GM13976 (cell line): ENCODE data around the gene TNS3.
"Not testable (repeated sequence)": the region's sequence is repeated elsewhere in the genome, so short reads cannot be mapped to it uniquely, and the experiment has no call there.

Experiments
- DNase-seq: peaks from one replicate; pipeline ENCODE4 v3.0.0; 2012; ENCODE audit warnings: low spot score
- CTCF ChIP-seq: IDR thresholded peaks from 2 replicates; pipeline ENCODE4 v1.5.1; 2012; ENCODE audit warnings: borderline replicate concordance, mild to moderate bottlenecking; ENCODE audit not compliant: insufficient read depth; ENCODE audit errors: extremely low read depth, missing control alignments, control extremely low read depth
- in situ Hi-C: fragments of 300-500 bp; cut with MboI; formaldehyde crosslinking; loops from one replicate; pipeline ENCODE4 v1.12.0; 2022; ENCODE audit warnings: low sequenced_read_pairs, mixed read lengths, inconsistent platforms; ENCODE audit not compliant: unreplicated experiment

Gene TNS3

DNA sequence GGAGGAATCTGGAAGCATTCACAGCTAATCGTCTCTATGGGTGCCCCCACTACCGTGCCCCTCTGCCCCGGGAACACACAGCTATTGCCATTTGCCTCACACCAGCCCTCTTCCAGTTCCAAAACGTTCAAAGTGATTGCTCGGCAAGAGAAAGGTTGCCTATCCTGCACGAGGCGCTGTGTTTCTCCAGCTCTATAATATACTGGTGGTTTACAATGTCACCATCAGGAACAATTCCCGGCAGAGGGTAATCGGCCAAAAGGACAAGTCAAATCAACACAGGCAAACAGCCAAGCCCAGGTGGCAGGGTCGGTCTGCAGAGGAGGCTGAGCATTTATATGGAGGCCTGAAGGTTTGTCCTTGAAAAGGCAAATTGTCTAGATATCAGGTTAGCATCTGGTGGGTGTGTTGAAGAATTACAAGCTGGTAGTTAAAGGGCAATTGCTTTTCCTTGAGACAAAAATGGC, 29.2 kb upstream of the TNS3 start:
- DNase-seq: no peak
- no peak for TF ChIP-seq CTCF
- in situ Hi-C loops: no loop called here

DNA sequence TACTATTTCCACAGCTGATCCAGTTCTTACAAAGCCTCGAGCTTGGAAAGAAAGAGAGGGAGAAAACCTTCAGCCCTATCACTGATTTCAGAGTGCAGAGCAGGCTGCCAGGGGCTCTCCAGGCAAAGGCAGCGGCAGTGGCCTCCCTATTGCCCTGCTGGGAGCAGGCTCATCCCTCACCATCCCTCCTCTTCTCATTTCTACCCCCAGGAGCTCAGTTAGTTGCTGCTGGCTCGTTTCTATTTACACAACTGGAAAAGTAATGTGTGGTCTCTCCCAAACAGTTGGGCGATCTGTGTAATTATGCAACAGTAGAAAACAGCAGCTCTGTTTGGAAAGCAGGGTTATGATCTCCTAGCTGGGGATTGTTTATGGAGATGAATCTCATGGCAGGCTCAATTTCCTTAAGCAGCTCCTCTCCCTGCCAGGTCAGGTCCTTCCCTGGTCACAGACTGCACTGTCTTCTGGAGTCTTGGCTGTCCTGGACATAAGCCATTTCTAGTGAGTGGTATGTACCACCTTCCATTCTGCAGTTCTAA, 28.7 kb upstream of the TNS3 start:
- no peak for DNase-seq
- in situ Hi-C loops: no loop called here
- TF ChIP-seq CTCF: no peak

- in situ Hi-C loops: no loop called here
- TF ChIP-seq CTCF: no peak
- no peak for DNase-seq
Measured at GRCh38 chr7:47609803-47610452, 28.0 kb upstream of the TNS3 start.

GRCh38 chr7:47606593-47607046, 24.7 kb upstream of the TNS3 start:
- DNase-seq, in situ Hi-C loops: not testable (repeated sequence)

DNA sequence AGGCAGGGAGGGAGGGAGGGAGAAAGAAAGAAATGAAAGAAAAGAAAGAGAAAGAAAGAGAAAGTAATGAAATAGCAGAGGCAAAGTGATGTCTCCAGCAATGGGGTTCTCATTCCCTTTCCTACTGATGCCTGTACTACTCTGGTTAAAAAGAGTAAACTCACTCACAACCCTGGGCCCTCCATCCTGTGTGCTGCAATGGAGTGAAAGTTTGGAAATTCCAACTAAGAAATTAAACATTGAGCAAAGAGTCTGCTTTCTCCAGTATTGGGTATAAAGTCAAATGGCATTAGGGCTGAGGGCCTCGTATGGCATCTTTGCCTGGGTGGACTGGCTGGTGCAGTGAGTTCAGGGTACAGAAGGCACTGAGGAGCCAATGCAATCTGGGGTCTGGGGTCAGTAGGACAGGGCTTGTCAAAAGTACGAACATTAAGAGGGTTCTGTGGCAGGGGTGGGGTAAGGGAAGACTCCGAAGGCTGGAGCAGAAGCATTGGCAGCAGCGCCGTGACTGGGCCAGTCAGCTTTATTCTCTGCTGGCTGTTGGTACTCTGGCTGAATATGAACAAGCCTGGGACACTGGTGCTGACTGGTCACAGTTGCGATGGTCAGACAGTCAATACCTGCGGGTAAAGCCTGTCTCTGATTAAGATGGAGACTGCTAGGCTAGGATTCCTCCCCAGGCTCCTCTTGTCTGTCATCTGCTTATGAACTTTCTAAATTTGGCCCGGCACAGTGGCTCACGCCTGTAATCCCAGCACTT, 24.1 kb upstream of the TNS3 start:
- TF ChIP-seq CTCF: no peak
- in situ Hi-C loops: no loop called here
- no peak for DNase-seq

DNA sequence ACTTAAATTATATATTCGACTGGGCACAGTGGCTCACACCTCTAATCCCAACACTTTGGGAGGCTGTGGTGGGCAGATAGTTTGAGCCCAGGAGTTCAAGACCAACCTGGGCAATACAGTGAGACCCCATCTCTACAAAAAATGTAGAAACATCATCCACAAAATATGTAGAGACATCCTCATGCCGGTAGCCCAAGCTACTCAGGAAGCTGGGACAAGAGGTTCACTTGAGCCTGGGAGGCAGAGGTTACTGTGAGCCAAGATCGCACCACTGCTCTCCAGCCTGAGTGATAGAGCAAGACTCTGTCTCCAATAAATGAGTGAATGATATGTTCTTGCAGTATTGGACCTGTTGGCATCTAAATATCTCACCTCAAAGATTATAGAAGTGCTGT, 22.6 kb upstream of the TNS3 start:
- in situ Hi-C loops: no loop called here
- no peak for DNase-seq
- TF ChIP-seq CTCF: no peak

DNA sequence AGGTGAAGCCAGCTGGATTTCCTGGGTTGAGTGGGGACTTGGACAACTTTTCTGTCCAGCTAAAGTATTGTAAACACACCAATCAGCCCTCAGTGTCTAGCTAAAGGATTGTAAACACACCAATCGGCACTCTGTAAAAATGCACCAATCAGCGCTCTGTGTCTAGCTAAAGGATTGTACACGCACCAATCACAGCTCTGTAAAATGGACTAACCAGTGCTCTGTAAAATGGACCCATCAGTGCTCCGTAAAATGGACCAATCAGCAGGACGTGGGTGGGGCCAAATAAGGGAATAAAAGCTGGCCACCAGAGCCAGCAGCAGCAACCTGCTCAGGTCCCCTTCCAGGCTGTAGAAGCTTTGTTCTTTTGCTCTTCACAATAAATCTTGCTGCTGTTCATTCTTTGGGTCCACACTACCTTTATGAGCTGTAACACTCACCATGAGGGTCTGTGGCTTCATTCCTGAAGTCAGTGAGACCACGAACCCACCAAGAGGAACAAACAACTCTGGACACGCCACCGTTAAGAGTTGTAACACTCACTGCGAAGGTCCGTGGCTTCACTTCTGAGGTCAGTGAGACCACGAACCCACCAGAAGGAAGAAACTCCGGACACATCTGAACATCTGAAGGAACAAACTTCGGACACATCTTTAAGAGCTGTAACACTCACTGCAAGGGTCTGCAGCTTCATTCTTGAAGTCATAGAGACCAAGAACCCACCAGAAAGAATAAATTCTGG, 21.8 kb upstream of the TNS3 start:
- in situ Hi-C loops, DNase-seq: not testable (repeated sequence)
